ENCODE measurements around the gene RRAS.

The RRAS gene

DNA sequence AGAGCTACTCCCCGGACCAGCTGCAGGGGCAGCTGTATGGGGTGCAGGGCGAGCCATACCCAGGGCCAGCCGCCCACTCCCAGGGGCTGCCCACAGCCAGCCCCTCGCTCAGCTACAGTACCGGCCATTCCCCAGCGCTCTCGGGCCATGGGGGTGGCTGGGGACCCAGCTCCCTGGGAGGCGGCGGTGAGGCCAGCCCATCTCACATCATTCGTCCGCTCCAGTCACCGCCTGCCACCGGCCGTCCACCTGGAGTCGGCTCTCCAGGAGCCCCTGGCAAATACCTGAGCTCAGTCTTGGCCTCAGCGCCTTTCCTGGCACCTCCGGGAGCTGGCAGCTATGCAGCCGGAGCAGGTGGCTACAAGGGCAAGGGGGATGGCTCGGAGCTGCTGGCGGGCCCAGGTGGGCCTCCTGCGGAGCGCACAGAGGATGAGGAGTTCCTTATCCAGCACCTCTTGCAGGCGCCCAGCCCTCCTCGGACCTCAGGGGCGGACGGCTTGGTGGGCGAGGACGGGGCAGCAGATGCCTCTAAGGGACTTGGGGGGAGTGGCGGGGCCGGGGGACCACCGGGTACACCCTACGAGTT lies 44.0 kb downstream of the RRAS start:
- POLR2A ChIA-PET, result no interaction called here

DNA sequence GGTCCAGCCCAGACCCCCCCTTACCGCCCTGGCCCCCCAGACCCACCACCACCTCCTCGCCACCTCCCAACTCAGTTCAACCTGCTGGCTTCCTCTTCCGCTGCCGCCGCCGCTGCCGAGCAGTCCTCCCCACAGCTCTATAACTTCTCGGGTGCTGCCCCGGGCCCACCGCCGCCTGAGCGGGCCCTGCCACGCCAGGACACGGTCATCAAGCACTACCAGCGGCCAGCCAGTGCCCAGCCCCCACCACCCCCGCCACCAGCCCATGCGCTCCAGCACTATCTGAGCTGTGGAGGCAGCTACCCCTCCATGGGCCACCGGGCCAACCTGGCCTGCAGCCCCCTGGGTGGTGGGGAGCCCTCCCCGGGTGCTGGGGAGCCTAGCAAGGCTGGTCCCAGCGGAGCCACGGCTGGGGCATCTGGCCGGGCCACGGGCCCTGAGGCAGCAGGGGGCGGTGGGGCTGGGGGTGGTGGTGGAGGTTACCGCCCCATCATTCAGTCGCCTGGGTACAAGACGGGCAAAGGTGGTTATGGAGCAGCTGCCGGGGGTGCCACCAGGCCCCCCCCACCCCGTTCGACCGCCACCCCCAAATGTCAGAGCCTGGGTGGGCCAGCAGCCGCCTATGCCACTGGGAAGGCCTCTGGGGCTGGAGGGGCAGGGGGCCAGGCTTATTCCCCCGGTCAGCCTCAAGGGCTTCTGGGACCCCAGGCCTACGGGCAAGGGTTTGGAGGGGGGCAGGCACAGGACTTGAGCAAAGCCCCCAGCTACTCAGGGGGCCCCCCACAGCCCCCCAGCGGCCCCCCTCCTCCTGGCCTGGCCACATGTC lies 44.7 kb downstream of the RRAS start:
- POLR2A ChIA-PET, result no interaction called here
- DNase-seq (ENCODE audit: low read depth, low spot score), result no peak
- TF ChIP-seq, protein P1, sequence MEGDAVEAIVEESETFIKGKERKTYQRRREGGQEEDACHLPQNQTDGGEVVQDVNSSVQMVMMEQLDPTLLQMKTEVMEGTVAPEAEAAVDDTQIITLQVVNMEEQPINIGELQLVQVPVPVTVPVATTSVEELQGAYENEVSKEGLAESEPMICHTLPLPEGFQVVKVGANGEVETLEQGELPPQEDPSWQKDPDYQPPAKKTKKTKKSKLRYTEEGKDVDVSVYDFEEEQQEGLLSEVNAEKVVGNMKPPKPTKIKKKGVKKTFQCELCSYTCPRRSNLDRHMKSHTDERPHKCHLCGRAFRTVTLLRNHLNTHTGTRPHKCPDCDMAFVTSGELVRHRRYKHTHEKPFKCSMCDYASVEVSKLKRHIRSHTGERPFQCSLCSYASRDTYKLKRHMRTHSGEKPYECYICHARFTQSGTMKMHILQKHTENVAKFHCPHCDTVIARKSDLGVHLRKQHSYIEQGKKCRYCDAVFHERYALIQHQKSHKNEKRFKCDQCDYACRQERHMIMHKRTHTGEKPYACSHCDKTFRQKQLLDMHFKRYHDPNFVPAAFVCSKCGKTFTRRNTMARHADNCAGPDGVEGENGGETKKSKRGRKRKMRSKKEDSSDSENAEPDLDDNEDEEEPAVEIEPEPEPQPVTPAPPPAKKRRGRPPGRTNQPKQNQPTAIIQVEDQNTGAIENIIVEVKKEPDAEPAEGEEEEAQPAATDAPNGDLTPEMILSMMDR (IDR thresholded peaks at IDR 0.05; ENCODE audit: insufficient read depth, low read length, missing control alignments), result no peak
- no peak overlapping the region for H3K4me3 ChIP-seq (ENCODE audit: low read depth, low read length)
- CTCF ChIA-PET, result interaction anchor here (0.8 to 1.0 kb wide), 2 partner anchors 21 to 49 kb away, joined by 3 read pairs; no protein-coding TSS in a partner anchor

More for the DNA sequence above, 44.0 kb downstream of the RRAS start:
- CTCF ChIA-PET, result interaction anchor here (0.8 to 1.0 kb wide), 2 partner anchors 20 to 50 kb away, joined by 3 read pairs; no protein-coding TSS in a partner anchor
- no peak for DNase-seq (ENCODE audit: low read depth, low spot score)
- TF ChIP-seq, protein P1 (IDR thresholded peaks at IDR 0.05; ENCODE audit: insufficient read depth, low read length, missing control alignments), result no peak
- no peak overlapping the region for H3K4me3 ChIP-seq (ENCODE audit: low read depth, low read length)

DNA sequence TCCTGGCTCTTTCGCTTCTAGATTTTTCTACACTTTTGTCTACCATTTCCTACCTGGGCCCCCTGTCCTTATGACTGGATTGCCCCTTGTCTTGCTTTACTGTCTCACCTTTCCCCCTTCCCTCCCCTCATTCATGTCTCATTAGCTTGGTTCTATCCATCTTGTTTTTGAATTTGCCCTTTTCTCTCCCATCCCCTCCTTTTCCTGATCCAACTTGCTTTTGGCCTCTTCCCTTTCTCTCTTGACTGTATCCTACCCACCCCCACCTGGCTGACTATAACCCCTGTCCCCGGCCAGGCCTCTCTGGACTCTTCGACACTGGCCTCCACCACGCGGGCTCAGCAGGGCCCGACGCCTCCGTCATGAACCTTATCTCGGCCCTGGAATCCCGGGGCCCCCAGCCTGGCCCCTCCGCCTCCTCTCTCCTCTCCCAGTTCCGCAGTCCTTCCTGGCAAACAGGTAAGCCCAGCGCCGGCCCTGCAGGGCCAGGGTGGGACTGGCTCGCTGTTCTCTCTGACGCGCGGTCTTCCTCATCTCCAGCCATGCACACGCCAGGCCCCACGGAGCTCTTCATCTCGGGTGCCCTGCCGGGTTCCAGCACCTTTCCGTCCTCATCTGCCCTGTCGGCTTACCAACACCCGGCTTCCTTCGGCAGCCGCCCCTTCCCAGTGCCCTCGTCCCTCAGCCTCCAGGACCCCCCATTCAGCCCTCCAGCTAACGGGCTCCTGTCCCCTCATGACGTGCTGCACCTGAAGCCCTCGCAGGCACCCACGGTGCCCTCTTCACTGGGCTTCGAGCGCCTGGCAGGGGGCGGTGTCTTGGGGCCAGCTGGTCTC lies 45.6 kb downstream of the RRAS start:
- TF ChIP-seq, protein P1 (IDR thresholded peaks at IDR 0.05; ENCODE audit: insufficient read depth, low read length, missing control alignments), result no peak
- DNase-seq (ENCODE audit: low read depth, low spot score), result no peak
- ChIA-PET POLR2A (no interaction called here), CTCF (interaction anchor here (1.0 to 1.3 kb wide), 2 partner anchors 8 to 10 kb away, joined by 3 to 4 read pairs; no protein-coding TSS in a partner anchor)
- no peak overlapping the region for H3K4me3 ChIP-seq (ENCODE audit: low read depth, low read length)

DNA sequence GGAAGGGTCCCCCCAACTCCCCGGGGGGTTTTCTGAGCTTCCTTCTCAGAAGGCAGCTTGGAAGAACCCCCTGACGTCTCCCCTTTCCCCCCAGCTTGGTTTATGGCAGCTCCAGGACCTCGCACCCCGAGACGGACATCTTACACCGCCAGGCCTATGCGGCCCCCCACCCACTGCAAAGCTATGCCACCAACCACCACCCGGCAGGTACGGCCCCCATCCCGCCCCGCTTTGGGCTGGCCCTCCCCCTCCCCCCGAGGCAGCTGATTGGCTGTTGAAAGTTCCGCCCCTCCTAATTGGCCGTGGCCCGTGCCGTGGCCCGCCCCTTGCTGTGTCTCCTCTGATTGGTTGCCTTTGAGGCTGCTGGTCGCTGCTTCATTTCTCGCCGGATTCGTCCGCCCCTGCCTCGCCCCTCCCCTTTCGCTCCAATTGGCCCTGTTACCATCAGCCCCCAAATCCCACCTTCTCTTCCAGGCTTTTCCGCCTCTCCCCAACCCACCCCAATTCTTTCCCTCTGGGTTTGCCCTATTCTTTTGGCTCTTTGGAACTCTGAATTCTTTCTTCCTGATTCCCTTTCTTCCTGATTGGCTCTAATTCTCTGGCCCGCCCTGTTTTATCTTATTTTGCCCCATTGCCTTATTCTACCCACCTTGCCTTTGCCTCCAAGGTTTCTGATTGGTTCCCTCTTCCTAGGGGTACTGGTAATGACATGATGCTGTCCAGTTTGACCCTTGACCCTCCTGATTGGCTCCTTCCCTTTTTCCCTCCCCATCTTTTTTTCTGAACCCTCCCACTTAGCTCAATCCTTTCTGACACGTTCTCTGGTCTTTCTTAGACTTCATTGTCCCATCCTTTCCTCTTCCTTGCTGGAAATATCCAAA lies 46.5 kb downstream of the RRAS start:
- peak; percentile 40 for DNase-seq (ENCODE audit: low read depth, low spot score)
- ChIA-PET CTCF (interaction anchor here (0.7 to 1.3 kb wide), 5 partner anchors 9 to 47 kb away, joined by 3 to 4 read pairs (median 3); partner anchors contain the start of gene RRAS), POLR2A (interaction anchor here (0.6 to 1.2 kb wide), 4 partner anchors 47 to 105 kb away, joined by 3 to 6 read pairs (median 4); partner anchors contain the start of genes RRAS and SCAF1)
- peak overlapping the region; percentile 85 for H3K4me3 ChIP-seq (ENCODE audit: low read depth, low read length)
- TF ChIP-seq, protein P1 (IDR thresholded peaks at IDR 0.05; ENCODE audit: insufficient read depth, low read length, missing control alignments), result no peak

DNA sequence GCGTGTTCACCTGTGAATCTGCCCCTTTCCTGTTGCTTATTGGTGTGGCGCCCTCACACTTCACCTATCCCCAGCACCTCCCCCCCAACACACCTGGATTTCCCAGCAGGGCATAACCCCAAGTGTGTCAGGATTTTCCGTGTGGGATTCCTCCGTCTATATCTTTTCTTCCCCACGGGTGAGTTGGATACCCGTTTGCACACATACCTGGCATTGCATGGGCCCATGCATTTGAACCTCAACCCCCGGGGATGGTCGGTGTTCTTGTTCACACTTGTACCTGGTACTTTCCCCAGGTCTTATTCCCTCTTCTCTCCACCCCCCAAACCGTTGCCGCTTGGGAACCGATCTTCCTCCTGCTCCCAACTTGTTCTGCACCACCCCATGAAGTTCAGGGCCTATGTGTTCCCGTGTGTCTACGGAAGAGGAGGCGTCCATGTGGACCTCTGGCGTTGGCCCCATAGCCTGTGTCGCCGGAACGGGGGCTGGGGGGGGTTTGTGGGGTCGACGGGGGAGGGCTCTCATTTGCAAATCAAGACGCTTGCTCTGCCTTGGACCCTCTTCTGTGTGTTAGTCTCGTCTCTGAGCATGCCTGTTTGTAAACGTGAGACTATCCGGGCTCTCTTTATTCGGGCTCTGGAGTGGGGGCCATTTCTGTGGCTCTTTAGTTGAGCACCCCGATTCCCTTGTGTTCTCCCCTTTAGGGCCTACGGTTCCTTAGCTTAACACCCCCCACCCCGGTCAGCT lies 47.3 kb downstream of the RRAS start:
- ChIA-PET CTCF (interaction anchor here (0.8 to 1.3 kb wide), 5 partner anchors 10 to 89 kb away, joined by 3 to 4 read pairs (median 3); partner anchors contain the start of gene RRAS), POLR2A (interaction anchor here (0.8 to 1.2 kb wide), 4 partner anchors 12 to 72 kb away, joined by 3 to 6 read pairs (median 4); partner anchors contain the start of genes NOSIP, PRRG2, RRAS and SCAF1)
- no peak for DNase-seq (ENCODE audit: low read depth, low spot score)
- TF ChIP-seq, protein P1 (IDR thresholded peaks at IDR 0.05; ENCODE audit: insufficient read depth, low read length, missing control alignments), result no peak
- H3K4me3 ChIP-seq (ENCODE audit: low read depth, low read length), result peak overlapping the region; percentile 85
